GM18858 (cell line): ENCODE results near the gene GPR180.

ENCODE experiments used
- ATAC-seq: cut with Tn5 transposase; IDR thresholded peaks from one replicate; pipeline ENCODE4 v1.9.1; 2021; ENCODE audit not compliant: unreplicated experiment

GPR180 gene

DNA sequence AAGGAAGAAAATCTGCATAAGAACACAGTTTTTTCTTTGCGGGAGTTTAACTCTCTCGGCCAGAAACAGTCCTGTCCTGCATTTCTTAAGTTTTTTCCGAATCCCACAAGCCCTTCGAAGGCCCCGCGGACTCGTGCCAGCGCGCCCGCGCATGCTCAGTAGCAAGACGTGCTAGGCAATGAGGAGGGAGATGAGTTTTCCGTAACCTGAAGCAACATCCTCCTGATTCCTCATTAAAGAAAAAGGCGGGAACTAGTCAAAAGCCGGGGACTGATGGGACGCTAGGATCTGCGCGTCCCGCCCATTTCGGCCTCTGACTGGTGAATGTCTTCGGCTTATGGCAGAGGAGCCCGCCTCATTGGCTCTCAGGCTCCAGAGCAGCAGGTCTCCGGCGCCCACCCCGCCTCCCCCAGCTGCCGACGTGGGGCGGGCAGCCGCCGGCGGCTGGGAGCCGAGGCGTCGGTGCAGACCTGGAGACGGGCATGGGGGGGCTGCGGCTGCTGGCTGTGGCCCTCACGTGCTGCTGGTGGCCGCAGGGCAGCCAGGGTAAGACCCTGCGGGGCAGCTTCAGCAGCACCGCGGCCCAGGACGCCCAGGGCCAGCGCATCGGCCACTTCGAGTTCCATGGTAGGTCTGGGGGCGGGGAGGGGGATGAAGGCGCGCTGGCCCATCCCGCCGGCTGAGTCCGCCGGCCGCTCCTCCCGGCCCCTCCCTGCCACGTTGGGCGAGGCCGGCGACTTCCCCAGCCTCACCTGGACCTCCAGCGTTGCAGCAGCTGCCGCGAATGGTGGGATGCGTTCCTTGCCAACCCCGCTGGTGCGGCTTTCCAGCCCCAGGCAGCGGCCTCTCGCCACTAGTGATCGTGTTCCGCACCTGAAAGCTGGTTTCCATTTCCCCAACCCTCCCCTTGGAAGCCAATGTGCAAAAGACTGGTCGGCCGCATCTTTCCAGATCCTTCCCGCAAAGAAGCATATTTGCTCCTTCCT is at the start of gene GPR180:
GPR180 (plus strand) TSS at position 412 of the 986 bp plus-strand sequence; CDS start at position 483, 71 bp downstream.
- peak; percentile 98 for ATAC-seq

DNA sequence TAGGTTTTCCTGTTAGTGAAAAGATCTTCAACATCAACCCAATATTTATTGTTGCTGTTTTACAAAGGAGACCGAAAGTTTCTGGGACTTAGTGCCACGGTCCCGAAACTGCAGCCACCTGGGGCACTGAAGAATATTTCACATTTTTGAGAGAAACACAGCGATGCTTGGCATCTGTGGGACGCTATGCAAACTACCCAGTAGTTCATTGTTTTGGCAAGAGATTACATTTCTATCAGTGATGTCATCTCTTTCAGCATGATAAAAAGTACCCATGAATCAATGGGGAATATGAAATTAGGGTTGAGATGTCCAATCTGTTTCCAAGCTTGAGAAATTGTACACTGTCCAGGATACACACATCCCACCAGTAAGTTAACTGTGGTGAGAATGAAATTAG is 49.6 kb upstream of the GPR180 start:
- ATAC-seq: no peak

DNA sequence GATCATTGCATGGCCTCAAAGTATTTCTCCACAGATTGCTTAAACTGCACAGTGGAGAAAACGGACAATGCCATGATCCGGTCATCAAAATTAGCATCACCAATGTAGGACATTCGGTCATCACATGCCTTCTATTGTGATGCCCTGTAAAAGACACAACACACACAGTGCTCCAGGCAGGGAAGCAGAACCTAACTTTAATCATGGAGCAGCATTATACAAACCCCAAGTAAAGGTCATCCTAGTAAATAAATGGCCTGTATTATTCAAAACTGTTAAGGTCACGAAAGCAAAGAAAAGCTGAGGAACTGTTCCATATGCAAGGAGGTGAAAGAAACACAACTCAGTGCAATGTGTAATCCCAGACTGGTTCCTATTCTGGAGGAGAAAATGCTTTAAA is 47.9 kb upstream of the GPR180 start:
- no peak for ATAC-seq

DNA sequence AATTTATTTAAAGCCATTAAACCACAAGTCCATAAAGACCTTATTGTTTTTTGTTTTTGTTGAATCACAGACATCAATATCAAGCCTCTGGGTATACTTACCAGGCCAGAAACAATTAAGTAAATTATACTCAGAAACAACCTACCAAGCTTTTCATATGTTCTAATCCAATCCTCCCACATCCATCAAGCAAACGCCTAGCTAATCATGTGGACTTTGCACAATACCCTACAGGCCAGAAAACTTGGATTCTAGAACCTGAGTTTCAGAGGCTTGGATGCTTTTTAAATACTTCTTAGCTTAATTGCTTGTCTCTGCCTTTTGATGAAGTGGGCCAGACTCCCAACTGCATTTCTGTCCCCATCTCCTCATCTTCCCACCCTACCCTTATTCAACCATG is 45.6 kb upstream of the GPR180 start:
- no peak for ATAC-seq

DNA sequence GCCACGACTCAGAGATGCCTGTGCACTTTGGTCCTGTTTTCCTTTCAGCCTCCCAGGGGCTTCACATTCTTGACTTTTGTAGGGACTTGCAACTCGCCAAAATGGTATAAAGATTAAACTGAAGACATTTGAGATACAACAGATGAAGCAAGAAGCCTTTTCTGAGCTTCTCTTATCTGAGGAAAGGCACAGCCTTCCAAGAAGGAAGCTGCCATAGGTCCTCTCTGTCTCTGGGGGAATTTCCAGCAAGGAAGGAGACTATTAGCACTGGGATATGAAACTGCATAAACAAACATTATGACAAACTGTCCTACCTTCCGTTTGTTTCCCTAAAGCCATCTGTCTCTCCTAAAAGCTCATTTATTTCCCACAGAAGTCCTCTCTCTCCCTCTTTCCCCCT is 45.0 kb upstream of the GPR180 start:
- ATAC-seq: no peak

DNA sequence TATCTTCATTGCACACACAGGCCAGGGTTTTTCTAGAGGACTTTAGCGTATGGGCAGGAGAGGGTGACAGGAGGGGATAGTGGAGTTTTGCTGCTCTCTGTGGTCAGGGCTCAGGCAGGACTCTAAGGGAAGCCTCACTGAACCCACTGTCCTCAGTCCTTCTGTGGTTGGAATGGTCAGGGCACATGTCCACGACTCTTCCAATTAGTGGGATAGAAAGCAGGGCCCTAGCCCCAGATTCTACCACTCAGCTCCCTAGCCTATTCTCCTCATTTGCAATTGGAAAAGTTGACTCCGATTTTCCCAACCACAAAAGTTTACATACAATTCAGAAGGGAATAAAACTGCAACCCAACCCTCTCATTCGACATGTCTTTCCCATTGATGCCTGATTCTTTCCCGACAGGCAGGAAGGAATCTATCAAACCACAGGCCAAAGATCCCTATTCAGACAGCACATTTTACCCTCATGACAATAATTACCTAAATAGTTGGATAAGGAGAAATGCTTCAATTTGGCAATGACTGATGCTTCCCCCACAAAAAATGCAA is 43.9 kb upstream of the GPR180 start:
- ATAC-seq: no peak

DNA sequence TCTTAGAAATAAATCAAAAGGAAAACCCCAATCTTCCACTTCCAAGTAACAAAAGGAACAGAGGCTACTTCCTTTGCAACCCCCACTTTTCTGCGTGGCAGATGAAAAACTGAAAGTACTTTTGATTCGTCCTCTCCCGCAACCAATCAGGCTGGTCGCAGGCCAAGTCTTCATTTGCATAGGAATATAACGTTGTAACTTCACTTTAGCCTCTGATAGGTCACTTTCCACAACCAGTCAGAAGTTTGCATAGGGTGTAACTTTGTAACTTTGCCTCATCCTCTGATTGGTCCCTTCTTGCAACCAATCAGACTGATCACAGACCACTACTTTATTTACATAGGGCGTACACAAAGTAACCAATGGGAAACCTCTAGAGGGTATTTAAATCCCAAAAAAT is 42.9 kb upstream of the GPR180 start:
- ATAC-seq: no peak

DNA sequence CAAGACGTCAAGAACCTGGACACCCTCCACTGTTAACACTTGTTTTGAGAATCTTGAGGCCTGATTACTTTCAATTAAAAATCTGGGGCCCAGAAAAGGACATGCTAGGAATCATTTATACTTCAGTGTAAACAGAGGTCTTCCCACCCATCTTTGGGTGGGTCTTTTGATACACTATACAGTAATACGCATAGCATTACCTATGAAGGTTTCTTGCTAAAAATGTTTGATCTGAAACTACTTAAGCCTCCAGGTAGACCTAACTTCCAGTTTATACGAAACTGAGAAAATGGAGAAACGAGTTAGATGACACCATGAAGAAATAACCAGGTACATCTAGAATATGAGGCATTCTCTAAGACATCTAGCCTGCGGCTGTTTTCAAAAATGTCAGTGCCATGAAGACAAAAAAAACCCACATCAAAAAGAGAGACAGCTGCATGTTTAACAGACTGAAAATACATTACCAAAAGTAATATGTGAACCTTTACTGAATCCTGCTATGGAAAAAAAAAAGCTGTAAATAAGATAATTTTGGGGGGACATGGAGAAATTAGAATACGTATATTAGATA is 42.3 kb upstream of the GPR180 start:
- ATAC-seq: no peak

DNA sequence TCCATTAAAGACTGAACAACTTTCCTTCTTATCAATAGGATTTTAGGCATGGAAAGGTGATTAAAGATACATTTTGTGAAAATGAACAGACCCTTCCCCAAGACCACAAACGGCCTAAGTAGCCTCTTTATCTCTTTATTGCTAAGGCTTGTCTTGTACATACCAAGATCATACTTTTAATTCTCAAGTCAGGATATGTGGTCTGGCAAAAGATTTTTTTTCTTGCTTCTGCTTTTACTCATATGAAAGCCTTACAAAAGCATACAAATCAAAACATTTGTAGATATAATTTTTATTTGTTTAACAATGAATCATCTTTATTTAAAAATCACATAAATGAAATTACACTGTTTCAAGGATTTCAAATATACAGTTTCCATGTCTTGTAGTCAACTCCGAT is 41.5 kb upstream of the GPR180 start:
- no peak for ATAC-seq

DNA sequence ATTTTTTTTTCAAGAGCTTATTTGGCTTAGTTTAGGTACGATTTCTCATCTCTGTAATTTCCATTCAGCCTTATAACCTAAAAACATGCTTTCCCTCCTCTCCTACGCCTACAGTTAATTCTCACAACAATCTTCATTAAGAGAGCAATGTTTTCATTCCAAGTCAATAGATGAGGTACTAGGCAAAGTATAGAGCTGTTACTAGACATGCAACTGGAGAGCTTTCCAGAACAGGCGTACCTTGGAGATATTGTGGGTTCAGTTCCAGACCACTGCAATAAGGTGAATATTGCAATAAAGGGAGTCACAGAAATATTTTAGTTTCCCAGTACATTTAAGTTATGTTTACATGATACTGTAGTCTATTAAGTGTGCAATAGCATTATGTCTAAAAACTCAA is 40.5 kb upstream of the GPR180 start:
- no peak for ATAC-seq

DNA sequence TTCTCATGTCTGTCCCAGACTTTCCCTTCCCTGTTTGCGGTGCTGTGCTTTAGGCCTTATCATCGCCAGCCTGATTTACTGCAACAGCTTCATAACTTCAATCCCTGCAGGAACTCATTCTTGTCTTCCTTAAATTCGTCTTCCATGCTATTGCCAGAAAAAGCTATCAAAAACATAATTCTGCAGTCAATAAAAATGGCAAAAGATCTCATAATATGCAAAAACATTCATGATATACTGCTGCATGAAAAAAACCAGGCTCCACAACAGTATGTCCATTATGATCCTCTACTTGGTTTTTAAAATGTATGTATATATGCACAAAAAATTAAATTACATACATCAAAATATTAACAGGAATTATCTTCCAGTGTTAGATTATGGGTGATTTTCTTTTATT is 34.1 kb upstream of the GPR180 start:
- ATAC-seq: no peak

DNA sequence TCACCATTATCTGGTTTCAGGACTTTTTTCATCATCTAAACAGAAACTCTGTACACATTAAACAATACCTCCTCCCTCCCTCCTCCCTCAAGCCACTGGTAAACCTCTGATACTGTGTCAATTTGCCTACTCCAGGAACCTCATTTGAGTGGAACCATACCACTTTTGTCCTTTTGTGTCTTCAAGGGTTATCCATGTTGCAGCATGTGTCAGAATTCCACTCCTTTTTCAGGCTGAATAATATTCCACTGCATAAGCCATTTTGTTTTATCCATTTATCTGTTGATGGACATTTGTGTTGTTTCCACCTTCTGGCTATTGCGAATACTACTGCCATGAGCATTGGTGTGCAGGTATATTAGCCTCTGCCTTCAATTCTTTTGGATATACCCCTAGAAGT is 33.2 kb upstream of the GPR180 start:
- no peak for ATAC-seq

DNA sequence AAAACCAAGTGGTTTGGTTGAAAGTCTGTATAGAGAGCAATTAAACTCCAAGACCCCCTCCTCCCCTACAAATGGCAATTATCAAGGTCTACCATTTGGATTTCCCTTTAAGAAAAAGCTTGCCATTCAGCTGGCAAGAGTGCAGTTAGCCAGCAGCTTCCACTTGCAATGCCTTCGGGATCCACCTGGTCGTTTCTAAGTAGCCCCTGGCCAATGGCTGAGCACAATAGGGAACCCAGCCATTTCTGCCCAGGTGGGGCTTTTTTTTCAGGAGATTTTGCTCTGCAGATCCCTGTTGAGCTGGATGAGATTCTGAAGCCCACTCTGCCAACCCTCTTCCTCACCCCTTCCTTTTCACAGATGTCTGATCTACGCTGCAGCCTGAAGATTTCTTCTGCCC is 32.0 kb upstream of the GPR180 start:
- no peak for ATAC-seq

DNA sequence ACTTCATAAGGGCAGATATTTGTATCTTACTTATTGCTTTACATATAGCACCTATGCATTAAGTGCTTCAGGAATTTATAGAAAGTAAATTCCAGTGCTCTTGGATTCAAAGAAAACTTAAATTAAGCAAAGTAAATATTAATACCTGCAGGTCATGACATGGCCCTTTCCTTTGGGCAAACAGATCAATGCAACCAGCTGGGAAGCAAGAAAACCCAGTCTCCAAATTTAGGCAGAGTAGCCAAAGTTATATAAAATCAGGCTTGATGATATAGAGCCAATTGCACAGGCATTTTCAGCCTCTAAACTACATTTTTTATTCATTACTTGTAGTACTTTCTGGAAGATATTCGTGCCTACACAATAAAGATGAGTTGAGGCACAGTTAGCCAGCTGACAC is 22.6 kb upstream of the GPR180 start:
- no peak for ATAC-seq

DNA sequence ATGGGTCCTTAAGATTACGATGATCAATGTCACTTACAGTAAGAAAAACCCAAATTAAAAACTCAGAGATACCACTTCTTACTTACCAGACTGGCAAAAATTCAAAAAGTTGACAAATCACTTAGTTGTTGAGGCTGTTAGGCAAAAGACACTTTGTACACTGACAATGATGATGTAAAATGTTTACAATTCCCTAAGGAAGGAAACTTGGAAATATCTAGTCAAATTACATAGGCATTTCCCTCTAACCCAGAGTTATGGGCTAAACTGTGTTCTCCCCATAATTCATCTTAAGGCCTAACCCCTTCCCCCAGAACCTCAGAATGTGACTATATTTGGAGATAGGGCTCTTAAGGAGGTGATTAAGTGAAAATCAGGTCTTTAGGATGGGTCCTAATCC is 17.7 kb upstream of the GPR180 start:
- no peak for ATAC-seq

DNA sequence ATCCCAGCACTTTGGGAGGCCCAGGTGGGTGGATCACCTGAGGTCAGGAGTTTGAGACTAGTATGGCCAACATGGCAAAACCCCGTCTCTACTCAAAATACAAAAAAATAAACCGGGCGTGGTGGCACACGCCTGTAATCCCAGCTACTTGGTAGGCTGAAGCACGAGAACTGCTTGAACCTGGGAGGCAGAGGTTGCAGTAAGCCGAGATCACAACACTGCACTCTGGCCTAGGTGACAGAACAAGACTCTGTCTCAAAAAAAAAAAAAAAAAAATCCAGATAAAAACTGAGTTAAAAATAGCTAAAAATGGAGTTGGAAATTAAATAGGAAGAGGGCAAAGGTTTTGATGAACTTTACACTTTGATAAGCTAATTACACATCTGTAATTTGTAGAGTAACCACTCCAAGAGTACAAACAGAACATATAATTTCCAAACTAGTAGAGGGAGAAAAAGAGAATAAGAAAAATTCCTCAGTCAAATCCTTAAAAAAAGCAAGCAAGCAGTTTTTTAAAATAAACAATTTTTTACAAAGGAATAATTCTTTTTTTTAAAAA is 16.0 kb upstream of the GPR180 start:
- no peak for ATAC-seq

DNA sequence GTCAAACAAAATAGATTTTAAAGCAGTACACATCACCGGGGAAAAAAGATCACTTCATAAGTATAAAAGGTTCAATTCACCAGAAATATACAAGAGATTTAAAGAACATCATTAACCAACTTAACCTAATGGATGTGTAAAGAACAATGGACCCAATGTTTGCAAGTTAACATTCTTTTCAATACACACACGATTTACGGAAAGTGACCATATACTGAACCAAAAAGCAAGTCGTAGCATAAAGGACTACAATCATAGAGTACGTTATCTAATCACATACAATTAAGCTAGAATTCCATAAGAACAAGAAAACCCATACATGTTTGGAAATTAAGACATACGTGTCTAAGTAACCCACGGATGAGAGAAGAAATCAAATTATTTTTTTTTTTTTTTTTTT is 15.3 kb upstream of the GPR180 start:
- ATAC-seq: no peak

DNA sequence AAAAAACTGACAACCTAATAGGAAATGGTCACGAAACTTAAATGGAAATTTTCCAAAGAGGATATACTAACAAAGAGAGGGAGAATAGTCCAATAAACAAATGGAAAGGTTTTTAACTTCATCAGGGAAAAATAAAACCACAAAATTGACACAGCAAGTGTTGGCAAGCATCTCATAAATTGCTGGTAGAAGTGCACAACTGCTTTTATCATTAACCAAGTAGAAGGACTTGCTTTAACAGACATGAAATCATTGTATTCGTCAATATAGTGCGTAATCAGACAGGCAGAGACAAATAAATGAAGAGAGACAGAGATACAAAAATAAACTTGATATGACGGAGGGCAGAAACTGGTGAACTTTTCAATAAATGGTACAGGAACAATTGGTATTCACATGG is 13.1 kb upstream of the GPR180 start:
- ATAC-seq: no peak

DNA sequence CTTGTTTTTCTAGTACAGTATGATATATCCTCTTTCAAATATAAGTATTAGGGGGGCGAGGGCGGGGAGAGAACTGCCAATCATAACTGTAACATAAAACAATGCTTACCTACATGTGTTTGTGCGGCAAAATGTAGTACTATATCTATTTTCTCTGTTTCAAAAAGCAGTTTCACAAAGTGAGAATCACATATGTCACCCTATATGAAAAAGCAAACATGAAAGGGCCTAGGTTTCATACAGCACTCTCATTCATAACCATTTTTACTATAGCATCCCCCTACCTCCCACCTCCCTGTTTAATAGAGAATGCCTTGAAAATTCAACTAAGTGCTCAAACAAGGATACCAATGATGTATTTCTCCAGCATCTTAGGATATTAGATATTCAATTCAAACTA is 10.9 kb upstream of the GPR180 start:
- ATAC-seq: peak; percentile 32

DNA sequence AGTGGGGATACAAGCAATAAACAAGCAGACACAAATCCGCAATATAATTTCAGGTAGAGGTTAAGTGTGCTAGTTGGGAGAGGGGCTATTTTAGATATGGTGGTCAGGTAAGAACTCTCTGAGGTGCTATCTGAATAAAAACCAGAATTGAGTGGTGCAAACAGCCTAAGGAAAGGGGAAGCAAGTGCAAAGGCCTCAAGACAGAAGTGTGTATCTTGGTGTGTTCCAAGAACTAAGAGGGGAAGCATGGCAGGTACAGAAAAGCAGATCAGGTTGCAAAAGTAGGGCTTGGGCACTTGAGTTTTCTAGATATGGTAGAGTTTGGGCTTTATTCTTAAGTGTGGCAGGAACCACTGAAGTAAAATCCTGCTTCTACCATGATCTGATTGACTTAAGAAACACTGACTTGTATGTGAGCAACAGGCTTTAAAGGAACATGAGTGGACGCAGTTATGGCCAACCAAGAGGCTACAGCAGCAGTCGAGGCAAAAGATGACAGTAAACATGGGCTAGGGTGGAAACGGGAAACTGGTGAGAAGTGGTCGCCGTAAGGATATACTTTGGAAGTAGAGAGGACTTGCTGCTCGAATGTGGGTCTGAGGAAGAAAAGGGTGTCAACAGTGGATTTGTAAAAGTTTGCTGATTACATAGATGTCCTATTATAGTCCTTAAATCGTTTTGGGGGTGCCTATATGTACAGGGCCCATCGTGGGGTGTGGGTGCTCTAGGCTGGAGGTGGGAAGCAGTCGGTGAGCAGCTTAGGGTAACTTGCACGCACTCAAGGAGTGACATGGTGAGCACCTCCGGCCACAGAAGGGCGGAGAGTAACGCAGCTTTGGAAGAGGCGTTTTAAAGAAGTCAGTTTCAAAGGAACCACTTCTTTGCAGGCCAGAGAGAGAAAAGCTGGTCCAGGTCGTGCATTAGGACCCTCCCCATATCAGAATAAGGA is 6.4 kb upstream of the GPR180 start:
- ATAC-seq: no peak
